GM10266 (cell line): Measurements from ENCODE around the gene ST8SIA5.

Source experiments
- DNase-seq: peaks from one replicate; pipeline ENCODE4 v3.0.0; 2012; ENCODE audit errors: extremely low spot score
- TF ChIP-seq, protein P1 (sequence below): IDR thresholded peaks from 2 replicates; pipeline ENCODE4 v1.5.1; 2012; ENCODE audit warnings: mild to moderate bottlenecking, low read depth; ENCODE audit not compliant: control insufficient read depth, insufficient read depth; ENCODE audit errors: missing control alignments

The ST8SIA5 gene

GRCh38 chr18:46675112-46675511, 81.7 kb downstream of the ST8SIA5 start:
- TF ChIP-seq, protein P1, sequence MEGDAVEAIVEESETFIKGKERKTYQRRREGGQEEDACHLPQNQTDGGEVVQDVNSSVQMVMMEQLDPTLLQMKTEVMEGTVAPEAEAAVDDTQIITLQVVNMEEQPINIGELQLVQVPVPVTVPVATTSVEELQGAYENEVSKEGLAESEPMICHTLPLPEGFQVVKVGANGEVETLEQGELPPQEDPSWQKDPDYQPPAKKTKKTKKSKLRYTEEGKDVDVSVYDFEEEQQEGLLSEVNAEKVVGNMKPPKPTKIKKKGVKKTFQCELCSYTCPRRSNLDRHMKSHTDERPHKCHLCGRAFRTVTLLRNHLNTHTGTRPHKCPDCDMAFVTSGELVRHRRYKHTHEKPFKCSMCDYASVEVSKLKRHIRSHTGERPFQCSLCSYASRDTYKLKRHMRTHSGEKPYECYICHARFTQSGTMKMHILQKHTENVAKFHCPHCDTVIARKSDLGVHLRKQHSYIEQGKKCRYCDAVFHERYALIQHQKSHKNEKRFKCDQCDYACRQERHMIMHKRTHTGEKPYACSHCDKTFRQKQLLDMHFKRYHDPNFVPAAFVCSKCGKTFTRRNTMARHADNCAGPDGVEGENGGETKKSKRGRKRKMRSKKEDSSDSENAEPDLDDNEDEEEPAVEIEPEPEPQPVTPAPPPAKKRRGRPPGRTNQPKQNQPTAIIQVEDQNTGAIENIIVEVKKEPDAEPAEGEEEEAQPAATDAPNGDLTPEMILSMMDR = no peak
- DNase-seq = no peak

DNA sequence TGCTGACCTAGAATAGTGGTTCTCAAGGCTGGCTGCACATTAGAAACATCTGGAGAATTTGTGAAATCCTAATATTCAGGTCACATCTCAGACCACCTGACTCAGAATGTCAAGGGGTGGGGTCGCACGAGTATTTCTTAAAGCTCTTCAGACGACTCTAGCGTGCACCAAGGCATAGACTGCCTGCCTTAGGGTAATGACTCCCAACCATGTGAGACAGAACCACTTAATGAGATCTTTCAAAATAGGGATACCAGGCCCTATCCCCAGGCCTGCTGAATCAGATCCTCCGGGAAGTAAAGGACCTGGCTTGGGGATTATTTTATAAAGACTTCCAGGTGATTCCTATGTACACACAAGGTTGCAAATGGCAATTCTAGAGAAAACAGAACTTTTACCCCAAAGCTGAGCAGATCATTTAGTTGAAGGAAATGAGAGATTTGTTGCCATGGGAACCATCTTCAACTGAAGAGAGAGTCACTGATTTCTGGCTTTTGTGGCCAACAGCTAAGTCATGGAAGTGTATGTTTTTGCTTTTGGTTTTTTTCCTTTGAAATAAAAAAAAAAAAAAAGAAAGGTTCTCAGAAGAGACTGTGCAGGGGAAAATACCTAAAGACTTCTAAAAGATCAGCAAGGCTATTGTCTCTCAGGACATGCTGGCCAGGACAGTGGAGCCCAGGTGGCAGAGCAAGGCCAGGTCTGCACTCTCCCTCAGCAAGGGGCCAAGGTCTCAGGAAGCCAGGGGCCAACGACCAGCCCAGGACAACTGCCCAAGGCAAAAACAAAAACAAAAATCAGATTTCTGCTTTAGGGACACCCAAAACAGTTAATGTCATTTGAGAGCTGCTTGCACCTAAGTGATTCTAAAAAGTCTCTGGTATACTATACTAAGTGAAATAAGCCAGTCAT, 84.5 kb downstream of the ST8SIA5 start:
- DNase-seq = no peak
- TF ChIP-seq, protein P1 = no peak

- TF ChIP-seq, protein P1 = no peak
- DNase-seq = no peak
Observed at GRCh38 chr18:46668694-46669093, 88.2 kb downstream of the ST8SIA5 start.

GRCh38 chr18:46668135-46668534, 88.7 kb downstream of the ST8SIA5 start:
- DNase-seq = no peak
- TF ChIP-seq, protein P1 = no peak

DNA sequence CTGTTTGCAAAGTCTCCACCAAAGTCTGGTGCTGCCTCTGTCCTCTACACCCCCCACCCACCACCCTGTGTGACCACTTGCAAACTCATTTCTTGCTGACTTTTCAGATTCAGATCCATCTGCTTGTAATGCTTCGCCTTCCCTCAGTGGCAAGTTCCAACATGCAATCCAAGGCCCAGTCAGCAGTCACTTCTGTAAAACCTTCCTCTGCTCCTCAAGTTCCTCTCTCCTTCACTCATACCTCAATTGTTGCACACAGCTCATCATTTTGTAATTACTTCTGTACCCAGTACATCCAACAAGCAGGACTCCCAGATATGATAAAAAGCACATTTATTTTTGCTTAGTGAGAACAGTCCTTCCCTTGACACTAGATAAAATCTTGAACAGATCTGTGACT, 93.3 kb downstream of the ST8SIA5 start:
- TF ChIP-seq, protein P1 = no peak
- DNase-seq = no peak

DNA sequence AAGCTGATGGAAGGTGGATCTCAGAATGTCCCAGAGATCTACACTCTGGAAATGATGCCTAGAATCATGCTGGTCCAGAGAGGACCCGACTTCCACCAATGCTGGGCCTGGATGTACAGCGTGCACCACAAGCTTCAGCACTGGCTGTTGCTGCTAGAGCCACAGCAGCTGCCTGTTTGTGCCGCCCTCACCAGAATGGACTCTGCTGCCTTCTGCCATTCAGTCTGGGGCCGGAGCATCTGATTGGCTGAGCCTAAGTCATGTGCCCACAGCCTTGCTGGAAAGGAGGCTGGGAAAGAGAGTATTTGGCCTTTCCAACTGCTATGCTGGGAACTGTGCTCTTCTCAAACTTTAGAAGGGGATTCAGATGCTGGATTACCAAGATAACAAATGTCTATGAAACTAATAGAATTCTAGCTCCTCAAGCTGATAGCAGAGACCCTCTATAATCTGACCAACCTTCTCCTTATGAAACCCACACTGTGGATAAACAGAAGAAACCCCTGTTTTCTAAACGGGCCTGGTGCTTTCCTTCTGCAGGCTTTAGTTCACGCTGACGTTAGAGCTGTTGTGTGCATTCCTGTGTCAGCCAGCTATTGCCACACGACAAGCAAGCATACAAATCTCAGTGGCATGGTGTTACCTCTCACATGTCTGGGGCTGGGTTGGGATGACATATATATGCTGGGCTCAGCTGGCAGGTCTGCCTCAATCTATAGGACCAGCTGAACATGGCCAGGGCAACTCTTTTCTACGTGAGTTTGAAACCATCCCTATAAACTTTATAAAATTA, 95.7 kb downstream of the ST8SIA5 start:
- DNase-seq = no peak
- TF ChIP-seq, protein P1 = no peak
